ENCODE results near the gene CIAO3.

CIAO3 gene

DNA sequence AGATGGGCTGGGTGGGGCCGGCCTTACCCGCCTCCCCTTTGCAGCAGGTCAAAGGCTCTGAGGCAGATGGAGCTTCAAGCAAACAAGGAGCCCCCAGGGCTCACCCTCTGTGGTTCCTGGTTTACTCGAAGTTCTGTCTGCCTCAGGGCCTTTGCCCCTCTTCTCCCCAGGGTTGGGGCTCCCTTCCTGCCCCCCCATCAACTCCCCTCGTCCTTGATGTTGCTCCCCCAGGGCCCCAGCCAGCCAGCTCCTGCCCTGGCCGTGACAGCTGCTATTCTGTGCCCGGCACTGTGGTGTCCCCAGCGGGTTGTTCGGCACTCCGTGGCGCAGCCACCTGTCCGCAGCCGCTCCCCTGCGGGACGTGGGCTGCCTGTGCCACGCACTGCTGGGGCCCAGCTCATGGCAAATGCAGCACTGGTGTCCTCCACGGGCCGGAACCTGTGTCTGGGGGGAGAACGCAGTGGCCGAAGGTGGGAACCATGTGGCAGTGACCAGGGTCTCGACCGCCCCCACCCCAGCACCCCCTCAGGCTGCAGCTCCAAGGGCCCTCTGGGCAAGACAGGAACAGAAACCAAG, 30.2 kb downstream of the CIAO3 start:
- Mint-ChIP-seq H3K27ac (no peak overlapping the region), H3K9me3 (no peaks in the 10 kb centered on the region), H3K36me3 (ENCODE audit: low read depth) (no peaks in the 10 kb centered on the region), H3K4me3 (no peak overlapping the region), H3K27me3 (ENCODE audit: low read depth) (peaks cover 46% of the 10 kb centered on the region), H3K4me1 (ENCODE audit: low read depth) (no peaks in the 10 kb centered on the region)

DNA sequence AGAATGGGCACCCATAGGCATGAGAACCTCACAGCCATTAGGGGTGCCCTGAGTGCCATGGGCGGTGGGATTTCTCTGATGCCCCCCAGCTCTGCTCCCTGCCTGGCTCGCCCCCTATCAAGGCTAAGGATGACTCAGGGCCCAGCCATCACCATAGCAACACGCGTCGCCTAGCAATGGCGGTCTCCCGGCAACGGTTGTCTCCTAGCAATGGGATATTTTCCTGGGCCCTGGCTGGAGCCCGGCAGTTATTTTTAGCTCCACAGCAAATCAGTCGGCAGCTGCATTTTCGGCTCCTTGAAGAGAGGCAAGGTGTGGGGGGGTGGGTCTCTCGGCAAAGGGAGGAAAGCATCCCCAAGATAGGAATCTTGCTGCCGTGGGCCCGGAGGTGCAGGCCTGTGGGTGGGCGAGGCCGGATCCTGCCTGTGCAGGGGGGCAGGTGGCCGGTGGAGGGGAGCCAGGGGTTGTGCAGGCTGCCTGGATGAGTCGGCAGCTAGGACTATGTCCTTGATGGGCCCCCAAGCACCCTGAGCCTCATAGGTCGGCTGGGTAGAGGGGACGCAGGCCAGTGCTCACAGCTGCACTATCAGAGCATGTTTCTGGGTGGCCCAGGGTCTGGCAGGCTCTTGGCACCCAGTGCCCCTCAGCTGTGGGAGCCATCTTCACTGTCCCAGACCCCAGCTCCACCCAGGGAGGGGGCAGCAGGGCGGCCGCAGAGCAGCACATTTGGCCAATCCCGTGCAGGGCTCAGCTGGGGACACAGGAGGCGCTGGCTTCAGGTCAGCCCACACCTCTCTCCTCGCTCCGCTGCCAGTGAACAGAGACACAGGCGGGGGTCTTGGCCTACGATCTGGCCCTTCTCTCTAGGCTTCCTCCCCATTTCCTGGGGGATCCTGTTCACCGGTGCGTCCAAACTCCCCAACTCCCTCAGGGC, 31.0 kb downstream of the CIAO3 start:
- H3K4me1 Mint-ChIP-seq (ENCODE audit: low read depth), result no peaks in the 10 kb centered on the region
- H3K27ac Mint-ChIP-seq, result no peak overlapping the region
- H3K9me3 Mint-ChIP-seq, result no peaks in the 10 kb centered on the region
- H3K4me3 Mint-ChIP-seq, result no peak overlapping the region
- no peaks in the 10 kb centered on the region for H3K36me3 Mint-ChIP-seq (ENCODE audit: low read depth)
- peaks cover 46% of the 10 kb centered on the region for H3K27me3 Mint-ChIP-seq (ENCODE audit: low read depth)

DNA sequence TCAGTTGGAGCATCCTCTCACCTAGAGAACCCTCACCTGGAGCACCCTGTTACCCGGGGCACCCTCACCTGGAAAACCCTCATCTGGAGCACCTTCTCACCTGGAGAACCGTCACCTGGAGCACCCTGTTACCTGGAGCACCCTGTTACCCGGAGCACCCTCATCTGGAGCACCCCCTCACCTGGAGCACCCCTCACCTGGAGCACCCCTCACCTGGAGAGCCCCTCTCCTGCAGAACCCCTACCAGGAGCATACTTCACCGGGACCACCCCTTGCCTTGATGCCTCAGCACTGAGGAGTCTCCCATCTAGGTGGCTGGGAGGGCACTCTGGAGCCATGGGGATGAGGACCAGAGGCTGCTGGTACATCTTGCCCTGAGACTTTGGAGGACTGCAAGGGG, 31.8 kb downstream of the CIAO3 start:
- no peak overlapping the region for H3K27ac Mint-ChIP-seq
- no peaks in the 10 kb centered on the region for H3K36me3 Mint-ChIP-seq (ENCODE audit: low read depth)
- H3K27me3 Mint-ChIP-seq (ENCODE audit: low read depth), result peaks cover 47% of the 10 kb centered on the region
- H3K4me1 Mint-ChIP-seq (ENCODE audit: low read depth), result no peaks in the 10 kb centered on the region
- H3K4me3 Mint-ChIP-seq, result no peak overlapping the region
- H3K9me3 Mint-ChIP-seq, result no peaks in the 10 kb centered on the region

DNA sequence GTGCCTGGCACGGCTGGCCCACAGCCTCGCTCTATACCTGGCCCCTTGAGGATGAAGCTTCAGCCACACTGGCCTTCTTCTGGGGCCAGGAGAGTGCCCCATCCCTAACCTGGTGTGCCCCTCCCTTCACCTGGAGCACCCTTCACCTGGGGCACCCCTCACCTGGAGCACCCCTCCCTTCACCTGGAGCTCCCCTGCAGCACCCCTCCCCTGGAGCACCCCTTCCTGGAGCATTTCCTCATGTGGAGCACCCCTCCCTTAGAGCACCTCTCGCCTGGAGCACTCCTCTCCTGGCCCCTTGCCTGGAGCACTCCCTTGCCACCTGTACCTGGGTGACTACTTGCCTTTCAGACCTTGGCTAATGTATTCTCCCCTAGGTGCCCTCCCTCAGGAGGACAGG, 32.8 kb downstream of the CIAO3 start:
- Mint-ChIP-seq H3K9me3 (no peaks in the 10 kb centered on the region), H3K4me1 (ENCODE audit: low read depth) (no peaks in the 10 kb centered on the region), H3K4me3 (no peak overlapping the region), H3K27me3 (ENCODE audit: low read depth) (peaks cover 44% of the 10 kb centered on the region), H3K27ac (no peak overlapping the region), H3K36me3 (ENCODE audit: low read depth) (no peaks in the 10 kb centered on the region)

DNA sequence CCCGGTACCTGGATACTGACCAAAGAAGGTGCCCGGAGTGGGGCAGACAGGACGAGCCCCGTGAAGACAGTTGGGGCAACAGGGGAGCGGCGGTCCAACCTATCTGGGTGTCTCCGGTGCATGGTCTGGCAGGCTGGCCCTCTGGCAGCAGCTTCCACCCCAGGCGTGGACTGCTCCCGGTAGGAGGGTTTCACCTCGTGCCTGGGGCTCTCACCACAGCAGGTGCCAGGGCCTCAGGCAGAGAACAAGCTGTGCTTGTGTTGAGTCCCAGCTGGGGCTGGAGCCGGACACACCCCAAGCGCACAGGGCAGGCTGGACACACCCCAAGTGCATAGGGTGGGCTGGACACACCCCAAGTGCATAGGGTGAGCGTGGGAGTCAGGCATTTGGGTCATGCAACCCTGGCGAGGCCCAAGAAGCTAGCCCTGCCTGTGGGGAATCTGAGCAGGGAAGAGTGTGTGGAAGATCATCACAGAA, 33.7 kb downstream of the CIAO3 start:
- Mint-ChIP-seq H3K4me3 (no peak overlapping the region), H3K27ac (no peak overlapping the region), H3K9me3 (no peaks in the 10 kb centered on the region), H3K4me1 (ENCODE audit: low read depth) (no peaks in the 10 kb centered on the region), H3K27me3 (ENCODE audit: low read depth) (peaks cover 49% of the 10 kb centered on the region), H3K36me3 (ENCODE audit: low read depth) (no peaks in the 10 kb centered on the region)

DNA sequence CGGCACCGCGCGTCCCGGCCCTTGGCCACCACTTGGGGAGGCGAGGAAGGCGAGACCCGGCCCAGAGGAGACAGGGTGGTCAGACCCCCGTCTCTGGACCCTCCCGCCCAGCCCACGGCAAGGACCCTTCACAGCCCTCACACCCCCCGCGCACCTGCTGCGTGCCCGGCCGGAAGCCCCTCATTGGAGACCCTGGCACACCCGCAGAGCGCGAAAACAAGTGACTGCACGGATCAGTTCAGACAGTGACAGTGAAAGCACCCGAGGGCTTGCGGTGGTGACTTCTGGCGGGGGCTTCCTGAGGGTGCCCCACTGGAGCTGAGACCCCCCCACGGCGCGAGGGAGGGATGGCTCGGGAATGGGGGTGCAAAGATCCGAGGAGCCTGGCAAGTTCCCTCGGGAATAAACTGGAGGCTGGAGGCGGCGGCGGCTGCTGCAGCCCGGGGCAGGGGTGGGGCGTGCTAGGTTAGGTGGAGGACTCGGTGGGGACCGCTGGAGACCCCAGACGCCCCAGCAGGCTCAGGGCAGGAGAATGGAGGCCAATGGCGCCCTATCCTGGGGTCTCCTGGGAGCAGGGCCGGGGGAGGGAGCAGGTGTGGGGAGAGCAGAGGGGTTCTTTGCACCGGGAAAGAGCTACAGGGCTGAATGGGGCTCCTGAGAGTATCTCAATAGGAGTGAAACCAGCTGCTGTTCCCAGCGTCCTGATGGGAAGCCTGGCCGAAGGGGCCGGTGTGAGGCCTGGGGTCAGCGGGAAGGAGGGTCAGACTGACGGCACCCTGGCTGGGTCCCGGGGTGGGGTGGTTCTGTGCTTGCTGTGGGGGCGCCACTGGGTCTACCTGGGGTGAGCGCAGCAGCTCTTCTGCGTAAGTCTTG, 34.4 kb downstream of the CIAO3 start:
- Mint-ChIP-seq H3K9me3 (no peaks in the 10 kb centered on the region), H3K4me1 (ENCODE audit: low read depth) (no peaks in the 10 kb centered on the region), H3K4me3 (no peak overlapping the region), H3K27ac (no peak overlapping the region), H3K36me3 (ENCODE audit: low read depth) (no peaks in the 10 kb centered on the region), H3K27me3 (ENCODE audit: low read depth) (peaks cover 53% of the 10 kb centered on the region)

DNA sequence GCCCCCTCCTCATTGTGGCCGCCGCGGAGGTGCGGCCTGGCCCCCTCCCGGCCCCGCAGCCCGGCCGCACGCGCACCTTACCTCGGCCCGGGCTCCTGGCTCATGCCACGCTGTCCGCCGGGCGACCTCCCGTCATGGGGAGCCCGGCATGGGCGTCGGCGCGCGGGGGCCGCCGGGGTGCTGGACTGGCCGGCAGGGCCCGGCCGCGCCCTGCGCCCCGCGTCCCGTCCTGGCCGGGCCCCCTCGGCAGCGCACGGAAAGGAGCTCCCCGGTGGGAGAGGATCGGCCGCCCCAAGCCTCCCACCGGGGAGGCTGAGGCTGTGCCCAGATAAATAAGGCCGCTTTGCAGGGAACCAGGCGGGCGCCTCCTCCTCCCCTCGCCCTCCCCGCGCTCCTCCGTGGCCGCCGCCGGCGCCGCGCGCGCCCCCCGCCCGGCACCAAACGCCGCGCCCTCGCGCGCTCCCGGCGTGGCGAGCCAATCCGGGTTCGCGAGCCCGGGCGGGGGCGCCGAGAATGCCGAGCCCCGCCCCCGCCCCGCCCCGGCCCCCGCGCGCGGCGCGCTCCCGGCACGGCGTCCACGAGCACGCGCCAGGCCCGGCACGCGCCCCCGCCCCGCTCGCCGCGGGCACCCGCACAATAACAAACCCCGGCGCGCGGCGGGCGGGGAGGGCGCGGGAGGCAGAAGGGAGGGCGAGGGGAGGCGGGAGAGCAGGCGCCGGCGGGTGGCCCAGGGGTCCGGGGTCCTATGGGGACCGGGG, 35.2 kb downstream of the CIAO3 start, which contains the start of gene FBXL16:
FBXL16 (minus strand) TSS at position 371 of the 758 bp plus-strand sequence. CDS start 8,396 bp downstream, outside the sequence.
- Mint-ChIP-seq H3K4me3 (no peak within 1 kb of the TSS), H3K4me1 (ENCODE audit: low read depth) (no peaks in the 10 kb centered on the region), H3K27ac (no peak within 1 kb of the TSS), H3K36me3 (ENCODE audit: low read depth) (no peaks in the 10 kb centered on the region), H3K27me3 (ENCODE audit: low read depth) (peaks cover 57% of the 10 kb centered on the region), H3K9me3 (no peaks in the 10 kb centered on the region)

DNA sequence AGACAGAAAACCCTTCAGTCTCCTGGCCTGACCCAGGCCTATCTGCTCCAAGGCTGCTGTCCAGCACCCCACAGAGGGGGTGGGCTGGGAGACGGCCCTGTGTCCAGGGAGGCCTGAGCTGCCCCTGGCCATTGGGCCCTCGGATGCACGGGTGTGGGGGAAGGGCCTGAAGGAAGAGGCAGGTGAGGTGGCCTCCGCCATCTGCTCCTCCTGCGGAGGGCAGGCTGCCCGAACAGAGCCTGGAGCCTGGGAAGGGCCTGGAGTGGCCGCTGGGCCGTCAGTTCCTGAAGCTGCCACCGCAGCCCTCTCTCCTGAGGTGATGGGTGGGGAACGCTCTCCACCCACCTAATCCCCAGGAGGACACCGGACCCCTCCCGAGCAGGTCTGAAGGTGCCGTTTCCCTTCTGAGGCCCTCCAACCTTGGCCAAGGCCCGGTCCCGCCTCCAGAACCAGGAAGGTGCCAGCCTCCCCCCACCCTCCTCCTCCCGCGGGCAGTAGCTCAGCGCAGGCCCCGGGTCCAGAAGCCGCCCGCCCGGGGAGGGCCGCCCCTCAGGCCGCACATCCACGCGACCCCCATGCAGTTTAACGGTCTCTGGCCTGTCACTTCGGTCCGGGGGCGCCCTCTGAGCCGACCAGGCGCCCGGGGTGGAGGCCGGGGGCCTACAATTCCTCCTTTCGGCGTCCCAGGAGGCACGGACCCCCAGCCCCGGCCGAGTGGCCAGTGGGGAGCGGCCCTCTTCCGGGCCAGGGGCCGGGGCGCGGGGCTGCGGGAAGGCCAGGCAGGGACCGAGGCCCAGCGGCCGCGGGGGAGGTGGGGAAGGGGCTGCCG, 36.0 kb downstream of the CIAO3 start:
- Mint-ChIP-seq H3K4me3 (no peak overlapping the region), H3K4me1 (ENCODE audit: low read depth) (no peaks in the 10 kb centered on the region), H3K27me3 (ENCODE audit: low read depth) (peaks cover 60% of the 10 kb centered on the region), H3K9me3 (no peaks in the 10 kb centered on the region), H3K36me3 (ENCODE audit: low read depth) (no peaks in the 10 kb centered on the region), H3K27ac (no peak overlapping the region)

DNA sequence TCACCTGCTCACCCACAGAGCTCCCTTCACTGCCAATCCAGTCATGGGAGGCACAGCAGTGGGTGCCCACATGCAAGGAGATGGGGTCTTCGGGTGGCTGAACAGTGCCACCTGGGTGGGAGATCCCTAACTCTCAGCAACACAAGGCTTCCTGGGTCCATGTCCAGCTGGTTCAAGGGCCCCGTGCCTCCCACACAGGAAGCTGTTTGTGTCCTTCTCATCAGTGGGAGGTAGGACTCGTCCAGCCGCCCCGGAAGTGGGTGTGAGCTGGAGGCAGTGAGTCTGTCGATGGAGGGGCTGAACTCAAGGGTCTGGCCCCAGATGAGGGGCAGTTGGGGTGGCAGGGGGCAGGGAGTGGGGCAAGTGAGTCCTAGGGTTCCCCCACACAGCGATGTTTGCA, 36.8 kb downstream of the CIAO3 start:
- Mint-ChIP-seq H3K4me1 (ENCODE audit: low read depth) (no peaks in the 10 kb centered on the region), H3K36me3 (ENCODE audit: low read depth) (no peaks in the 10 kb centered on the region), H3K27ac (no peak overlapping the region), H3K4me3 (no peak overlapping the region), H3K27me3 (ENCODE audit: low read depth) (peaks cover 52% of the 10 kb centered on the region), H3K9me3 (no peaks in the 10 kb centered on the region)

DNA sequence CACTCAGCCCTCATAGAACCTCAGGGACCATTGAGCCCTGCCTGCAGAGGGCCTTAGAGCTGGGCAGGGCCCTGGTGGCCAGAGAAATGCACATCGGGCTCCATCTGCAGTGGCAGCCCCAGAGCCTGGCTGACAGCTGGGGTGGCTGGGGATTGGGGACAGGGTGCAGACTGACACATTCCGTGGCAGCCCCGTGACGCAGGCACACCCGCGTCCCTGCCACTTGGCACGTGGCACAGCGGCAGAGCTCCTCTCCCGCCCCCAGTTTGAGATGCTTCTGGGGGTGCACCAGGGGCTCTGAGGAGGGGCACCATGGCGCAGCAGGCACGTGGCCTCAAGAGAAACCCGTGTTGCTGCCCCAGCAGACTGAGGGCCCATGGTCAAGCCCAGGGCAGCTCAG, 37.4 kb downstream of the CIAO3 start:
- Mint-ChIP-seq H3K27me3 (ENCODE audit: low read depth) (peaks cover 47% of the 10 kb centered on the region), H3K4me3 (no peak overlapping the region), H3K4me1 (ENCODE audit: low read depth) (no peaks in the 10 kb centered on the region), H3K9me3 (no peaks in the 10 kb centered on the region), H3K36me3 (ENCODE audit: low read depth) (no peaks in the 10 kb centered on the region), H3K27ac (no peak overlapping the region)

DNA sequence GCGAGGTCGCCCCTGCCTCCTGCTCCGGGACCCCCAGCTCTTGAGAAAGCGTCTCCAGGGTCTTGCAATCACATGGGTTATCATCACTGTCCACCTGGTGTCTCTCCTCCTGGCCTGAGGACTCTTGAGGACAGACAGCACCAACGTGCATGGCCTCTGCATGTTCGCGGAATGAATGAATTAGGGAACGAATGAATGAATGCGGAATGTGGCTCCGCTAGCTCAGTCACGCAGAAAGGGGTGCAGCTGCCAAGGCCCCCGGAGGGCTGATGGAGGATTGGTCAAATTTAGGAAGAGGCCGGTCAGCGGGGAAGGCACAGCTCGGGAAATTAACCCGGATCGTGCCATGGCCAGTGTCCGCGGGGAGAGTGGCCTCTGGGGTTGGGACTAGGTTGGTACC, 38.5 kb downstream of the CIAO3 start:
- Mint-ChIP-seq H3K4me1 (ENCODE audit: low read depth) (no peaks in the 10 kb centered on the region), H3K9me3 (no peaks in the 10 kb centered on the region), H3K4me3 (no peak overlapping the region), H3K27ac (no peak overlapping the region), H3K27me3 (ENCODE audit: low read depth) (peaks cover 39% of the 10 kb centered on the region), H3K36me3 (ENCODE audit: low read depth) (no peaks in the 10 kb centered on the region)

DNA sequence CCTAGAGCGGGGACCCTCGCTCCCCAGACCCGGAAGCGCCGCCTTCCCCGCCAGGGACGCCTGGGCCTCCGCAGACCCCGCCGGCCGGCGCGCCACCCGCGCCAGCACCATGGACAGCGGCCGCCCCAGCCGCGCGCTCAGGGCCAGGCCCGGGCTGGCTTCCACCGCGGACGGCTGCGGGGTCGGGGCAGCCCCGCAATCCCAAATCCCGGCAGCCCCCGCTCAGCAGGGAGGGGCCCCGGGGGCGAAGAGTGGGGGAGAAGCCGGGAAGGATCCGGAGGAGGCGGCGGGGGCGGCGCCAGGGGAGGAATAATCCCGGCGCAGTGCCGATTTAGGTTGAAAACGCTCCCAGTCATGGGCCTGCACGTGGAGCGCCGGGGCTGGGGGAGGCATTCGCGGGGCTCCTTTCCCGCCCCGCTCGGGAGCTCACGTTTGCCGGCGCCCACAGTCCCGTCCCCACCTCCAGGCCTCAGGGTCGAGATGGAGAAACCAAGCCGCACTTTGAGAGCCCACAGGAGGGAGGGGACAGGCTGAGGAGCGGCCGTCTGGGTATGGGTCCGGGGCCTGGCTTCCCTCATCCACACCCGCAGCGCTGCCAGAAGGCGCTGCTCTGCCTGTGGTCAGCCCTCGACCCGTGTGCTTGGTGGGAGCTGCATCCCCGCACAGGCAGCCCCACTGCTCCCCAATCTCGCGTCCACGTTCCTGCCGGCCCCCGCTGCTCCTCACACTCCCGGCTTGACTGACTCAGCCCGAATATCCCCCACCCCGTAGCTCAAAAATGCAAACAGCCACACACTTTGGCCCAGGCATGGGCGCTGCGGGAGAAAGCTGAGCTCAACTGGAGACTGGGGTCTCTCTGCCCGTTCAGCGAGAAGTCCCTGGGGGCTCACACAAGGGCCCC, 39.9 kb downstream of the CIAO3 start:
- Mint-ChIP-seq H3K4me3 (no peak overlapping the region), H3K9me3 (no peaks in the 10 kb centered on the region), H3K36me3 (ENCODE audit: low read depth) (no peaks in the 10 kb centered on the region), H3K27ac (no peak overlapping the region), H3K27me3 (ENCODE audit: low read depth) (peaks cover 27% of the 10 kb centered on the region), H3K4me1 (ENCODE audit: low read depth) (peaks cover under 1% of the 10 kb centered on the region)

Data from T-helper 1 cell treated with Interleukin-12 subunit alpha and Interleukin-12 subunit beta and Interleukin-4 antibody, amounts not matched to agents 30 μg/mL and 1 μg/mL, for 36 hours (primary cell).